Activated gamma-delta T cell treated with Interleukin-2 at 50 U/mL for 16 hours (primary cell): ENCODE results near the gene MRC1.

Experiments used
- DNase-seq: peaks from one replicate; pipeline ENCODE4 v3.0.0-alpha.2; 2020

The MRC1 gene

GRCh38 chr10:17848646-17849045, 39.5 kb downstream of the MRC1 start:
- no peak for DNase-seq

DNA sequence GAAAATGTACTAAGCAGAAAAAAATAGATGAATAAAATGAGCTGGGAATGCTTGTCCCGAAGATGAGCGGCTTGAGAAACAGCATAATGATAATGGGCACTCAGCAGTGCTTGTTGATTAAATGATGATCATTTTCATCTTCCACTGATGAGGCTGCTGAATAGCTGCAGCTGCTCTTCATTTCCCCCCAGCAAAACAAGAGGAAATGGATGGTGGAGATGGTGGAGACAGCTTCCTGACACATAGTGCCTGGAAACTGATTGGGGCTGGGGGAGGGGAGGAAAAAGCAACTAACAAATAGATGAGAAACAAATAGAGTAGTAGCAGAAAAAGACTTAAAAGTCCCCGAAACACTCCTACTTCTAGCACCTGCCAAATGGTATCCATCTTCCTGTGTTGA, 41.4 kb downstream of the MRC1 start:
- DNase-seq: no peak

DNA sequence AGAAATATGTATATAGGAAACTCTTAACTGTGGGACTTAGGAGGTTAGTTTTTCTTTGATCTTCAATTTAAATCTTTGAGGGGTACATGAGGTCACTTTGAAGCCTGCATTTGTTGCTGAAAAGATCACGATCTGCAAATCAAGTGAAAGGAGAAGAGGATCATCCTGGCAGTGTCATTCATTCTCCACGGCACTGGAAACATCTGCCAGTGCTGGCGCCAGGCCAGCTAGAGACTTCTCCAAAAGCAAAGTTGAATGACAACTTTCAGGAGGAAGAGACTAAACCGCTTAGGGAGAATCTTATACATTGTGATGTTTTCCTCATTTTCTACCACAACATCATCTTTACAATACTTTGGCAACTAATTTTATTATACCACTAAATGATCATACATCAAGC, 42.5 kb downstream of the MRC1 start:
- no peak for DNase-seq

DNA sequence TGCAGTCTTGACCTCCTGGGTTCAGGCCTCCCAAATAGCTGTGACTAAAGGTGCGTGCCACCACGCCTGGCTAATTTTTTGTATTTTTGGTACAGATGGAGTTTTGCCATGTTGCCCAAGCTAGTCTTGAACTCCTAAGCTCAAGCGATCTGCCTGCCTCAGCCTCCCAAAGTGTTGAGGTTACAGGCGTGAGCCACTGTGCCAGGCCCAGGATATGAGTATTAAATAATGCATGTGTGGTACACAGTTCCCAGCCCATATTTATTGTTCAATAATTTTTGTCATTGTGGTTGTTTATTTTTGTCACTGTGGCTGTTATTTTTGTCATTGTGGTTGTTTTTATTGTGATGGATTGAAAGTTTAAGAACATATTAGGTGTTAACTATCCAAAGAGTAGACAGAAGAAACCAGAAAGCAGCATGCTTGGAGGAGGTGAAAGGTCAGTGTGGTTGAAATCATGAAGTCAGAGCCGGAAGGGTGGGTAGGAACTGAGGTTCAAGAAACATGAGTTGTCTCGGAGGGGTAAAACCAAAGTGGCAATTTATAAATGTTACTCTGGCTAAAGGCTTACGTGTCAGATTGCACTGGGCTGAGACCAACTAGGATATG, 45.0 kb downstream of the MRC1 start:
- no peak for DNase-seq

DNA sequence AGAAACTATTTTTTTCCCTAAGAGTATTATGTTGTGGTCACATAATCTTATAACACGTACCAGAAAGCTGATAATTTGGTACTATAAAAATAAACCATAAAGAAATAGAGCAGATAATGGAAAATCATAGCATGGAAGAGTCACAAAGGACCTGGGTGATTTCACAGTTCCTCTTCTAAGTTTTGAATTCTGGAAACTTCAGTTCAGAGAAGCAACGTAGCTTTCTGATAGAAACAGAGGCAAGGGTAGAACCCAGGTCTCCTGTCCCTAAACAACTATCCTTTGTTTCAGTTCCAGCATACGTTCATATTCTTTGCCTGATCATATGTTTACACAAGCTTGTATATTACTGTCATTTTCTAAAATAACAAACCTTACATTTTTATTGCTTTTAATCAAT, 47.9 kb downstream of the MRC1 start:
- DNase-seq: no peak

- no peak for DNase-seq
Observed at GRCh38 chr10:17859492-17860156, 50.5 kb downstream of the MRC1 start.

DNA sequence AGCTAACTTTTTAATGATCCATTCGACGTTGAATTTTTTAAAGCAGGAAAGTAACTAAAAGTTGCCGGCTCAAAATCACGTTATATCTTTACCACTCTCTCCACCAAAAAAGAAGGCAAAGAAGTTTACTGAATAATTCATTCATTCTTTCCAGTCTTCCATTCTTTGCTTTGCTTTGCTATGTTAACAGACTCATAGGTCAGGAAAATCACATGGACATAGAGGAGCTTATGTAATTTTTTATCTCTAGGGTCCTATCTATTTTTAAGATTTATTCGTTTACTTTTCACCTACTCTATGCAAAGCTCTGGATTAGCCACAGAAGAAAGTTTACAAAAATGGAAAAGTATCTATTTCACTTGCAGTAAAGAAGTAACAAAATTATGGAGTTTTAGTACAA, 52.6 kb downstream of the MRC1 start:
- DNase-seq: no peak

- DNase-seq: no peak
Observed at GRCh38 chr10:17865351-17865750, 56.2 kb downstream of the MRC1 start.

DNA sequence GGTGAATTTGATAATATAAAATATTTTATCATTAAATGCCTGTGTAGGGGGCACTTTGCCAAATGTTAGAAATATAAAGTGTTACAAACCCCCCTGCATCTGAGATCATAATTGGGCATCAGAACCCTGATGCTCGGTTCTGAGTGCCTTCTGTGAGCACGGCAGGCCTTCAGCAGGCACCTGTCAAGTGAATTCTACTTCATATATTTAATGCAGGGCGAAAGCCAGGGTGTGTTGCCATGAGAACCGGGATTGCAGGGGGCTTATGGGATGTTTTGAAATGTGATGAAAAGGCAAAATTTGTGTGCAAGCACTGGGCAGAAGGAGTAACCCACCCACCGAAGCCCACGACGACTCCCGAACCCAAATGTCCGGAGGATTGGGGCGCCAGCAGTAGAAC, 57.2 kb downstream of the MRC1 start:
- no peak for DNase-seq

DNA sequence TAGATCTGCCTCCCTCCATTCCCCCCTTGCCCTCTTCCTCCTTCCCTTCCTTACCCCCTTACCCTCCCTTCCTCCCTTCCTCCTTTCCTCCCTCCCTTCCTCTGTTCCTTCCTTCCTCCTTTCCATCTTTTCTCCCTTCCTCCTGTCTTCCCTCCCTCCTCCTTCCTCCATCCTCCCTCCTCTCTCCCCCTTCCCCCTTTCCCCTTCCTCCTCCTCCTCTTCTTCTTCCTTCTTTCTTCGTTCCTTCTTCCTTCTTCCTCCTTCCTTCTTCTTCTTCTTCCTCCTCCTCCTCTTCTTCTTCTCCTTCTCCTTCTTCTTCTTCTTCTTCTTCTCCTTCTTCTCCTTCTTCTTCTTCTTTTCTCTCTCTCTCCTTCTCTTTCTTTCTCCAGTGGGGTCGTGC, 57.9 kb downstream of the MRC1 start:
- no peak for DNase-seq

- DNase-seq: no peak
Observed at GRCh38 chr10:17871036-17871435, 61.9 kb downstream of the MRC1 start.

- DNase-seq: no peak
Observed at GRCh38 chr10:17872191-17873091, 63.3 kb downstream of the MRC1 start.

DNA sequence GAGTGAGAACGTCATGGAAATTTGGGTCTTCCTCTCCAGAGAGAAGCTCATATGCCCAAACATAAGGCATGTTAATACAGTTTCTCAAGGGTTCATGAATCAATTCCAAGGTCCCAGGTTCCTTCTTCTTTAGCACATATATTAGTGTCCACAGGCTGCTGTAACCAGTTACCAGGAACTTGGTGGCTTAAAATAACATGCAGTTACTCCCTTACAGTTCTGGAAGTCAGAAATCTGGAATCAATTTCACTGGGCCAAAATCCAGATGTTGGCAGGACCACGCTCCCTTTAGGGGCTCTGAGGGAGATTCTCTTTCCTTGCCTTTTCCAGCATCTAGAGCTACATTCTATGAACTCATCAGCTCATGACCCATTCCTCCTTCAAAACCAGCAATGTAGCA, 64.8 kb downstream of the MRC1 start:
- DNase-seq: no peak

DNA sequence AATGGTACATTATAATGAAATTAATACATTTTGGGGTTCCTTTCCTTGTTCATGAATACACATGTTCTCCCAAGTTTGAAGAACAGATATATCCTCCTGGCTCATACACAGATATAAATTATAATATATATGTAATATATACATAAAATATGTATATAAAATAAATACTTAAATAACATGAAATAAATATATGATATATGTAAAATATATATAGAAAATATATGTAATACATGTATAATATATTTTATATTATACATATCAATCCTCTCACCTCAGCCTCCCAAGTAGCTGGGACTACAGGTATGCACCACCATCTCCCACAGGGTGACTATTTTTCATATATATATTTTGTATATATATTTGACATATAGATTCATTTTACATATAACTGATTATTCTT, 68.0 kb downstream of the MRC1 start:
- DNase-seq: no peak

DNA sequence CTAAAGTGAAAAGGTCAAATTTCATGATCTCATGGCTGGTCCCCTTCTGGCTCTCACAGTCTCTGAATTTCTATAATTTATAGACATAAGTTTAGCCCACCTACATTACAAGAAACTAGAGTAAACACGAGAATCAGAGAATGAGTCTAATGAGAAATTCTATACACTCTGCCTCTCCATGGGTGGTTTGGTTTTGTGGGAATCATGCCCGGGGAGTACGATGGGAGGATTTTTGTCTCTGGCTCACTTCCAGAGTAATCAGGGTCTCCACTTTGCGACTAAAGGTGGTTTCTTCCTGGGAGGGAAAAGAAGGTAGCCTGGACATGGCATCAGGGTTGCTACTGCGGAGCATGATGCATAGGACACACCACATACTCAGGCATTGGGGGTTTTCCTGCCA, 69.7 kb downstream of the MRC1 start:
- no peak for DNase-seq

DNA sequence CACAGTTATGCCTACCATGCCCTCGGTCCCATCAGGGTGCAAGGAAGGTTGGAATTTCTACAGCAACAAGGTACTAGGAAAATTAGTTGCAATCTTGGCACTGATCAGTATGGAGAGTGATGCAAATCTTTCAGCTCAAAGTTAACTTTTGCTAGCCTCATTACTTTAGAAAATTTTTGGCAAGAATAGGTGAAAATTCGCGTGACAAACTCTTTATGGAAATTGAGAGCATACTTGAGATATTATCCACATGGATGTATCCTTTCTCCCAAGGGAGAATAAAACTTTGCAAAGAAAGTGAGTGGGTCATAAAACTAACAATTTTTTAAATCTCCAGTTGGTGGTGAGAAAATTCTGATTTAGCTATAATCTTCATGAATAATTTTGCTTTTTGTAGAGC, 71.5 kb downstream of the MRC1 start:
- no peak for DNase-seq

DNA sequence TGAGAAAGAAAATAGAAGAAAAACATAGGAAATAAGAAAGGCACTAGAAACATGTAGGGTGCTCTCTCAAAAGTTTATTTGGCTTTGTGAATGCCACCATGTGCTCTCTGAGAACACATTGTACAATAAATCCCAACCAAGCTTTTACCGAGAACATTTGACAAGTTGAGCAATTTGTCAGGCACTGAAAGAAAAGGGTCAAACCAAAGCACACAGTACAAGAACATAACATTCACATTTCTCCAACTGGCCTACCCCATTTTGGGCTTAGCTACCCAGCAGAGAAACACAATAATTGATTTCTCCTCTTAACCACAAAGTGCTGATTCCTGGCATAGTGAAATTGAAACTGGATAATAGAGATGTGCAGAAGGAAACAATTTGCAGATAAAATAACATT, 73.4 kb downstream of the MRC1 start:
- DNase-seq: no peak

DNA sequence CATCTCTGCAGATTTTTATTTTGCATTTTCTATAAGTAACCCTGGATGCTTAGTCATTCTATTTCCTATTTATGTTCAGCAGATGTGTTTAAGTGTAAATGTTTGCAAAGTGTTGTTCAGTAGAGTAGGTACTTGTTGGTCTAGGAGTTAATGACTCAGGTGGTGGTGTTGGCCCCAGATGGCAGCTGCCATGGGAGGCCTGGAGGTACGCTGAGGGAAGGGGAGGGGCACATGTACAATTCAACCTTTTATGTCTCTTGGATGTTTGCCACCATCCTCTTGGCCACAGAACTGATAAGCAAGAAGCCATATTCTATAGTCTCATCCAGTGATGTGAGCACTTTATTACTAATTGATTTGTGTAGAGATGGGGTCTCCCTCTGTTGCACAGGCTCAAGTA, 74.5 kb downstream of the MRC1 start:
- no peak for DNase-seq

GRCh38 chr10:17888189-17888588, 79.0 kb downstream of the MRC1 start:
- DNase-seq: no peak

DNA sequence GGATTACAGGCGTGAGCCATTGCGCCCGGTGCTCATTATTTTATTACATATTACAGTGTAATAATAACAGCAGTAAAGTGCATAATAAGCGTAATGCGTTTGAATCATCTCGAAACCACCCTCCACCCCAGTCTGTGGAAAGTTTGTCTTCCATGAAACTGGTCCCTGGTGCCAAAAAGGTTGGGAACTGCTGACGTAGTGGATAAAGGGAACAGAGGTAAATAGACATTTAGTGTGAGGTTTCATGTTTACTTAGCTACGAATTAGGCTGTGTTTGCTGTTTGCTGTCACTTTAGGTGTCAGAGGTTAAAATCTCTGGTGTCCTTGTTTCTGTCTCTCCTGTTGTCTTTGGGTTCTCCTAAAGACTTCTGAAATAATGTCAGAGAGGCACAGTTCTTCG, 82.3 kb downstream of the MRC1 start:
- no peak for DNase-seq

GRCh38 chr10:17904564-17904963, 95.4 kb downstream of the MRC1 start:
- no peak for DNase-seq

- no peak for DNase-seq
Observed at GRCh38 chr10:17905491-17905890, 96.3 kb downstream of the MRC1 start.

DNA sequence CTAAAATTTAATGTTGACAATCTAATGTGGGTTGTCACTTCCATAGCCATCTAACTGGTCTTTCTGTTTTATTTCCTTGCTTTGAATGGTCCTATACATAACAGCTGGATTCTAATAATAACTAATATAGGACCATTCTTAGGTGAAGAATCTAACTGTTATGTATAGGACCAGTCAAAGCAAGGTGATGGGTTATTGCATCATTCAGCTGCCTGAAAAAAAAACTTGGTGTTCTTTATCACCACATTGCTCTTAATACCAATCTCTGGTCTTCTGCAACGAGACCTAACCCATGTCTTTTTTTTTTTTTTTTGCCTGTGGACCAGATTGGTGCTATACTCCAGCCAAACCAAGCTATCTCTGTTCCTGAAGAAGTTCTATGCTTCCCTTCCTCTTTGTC, 96.9 kb downstream of the MRC1 start:
- DNase-seq: no peak

DNA sequence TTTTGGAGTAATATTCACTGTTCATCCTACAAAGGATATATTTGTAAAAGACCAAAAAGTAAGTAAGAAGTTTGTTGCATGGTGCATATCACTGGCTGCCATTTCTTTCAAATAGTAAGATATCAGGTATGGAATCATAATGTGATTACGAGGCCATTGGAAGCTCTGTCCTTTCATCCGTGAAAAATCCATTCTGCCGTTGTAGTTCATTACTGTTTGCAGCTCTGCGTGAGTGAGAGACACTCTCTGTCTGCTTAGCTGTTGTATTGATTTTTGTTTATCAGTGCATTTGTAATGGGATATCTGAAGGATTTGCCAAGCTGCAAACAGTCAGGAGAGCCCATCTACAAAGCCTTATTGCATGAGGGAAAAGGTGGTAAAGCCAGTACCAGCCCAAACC, 98.5 kb downstream of the MRC1 start:
- no peak for DNase-seq
